Subcutaneous adipose tissue (tissue), 4 donors: ENCODE data around the gene MAMDC4. TPM values are rescaled to one million over a fixed set of nuclear protein-coding genes. Genes with fewer than 3 reads are reported as not detected.

Source experiments
- CTCF ChIP-seq: fragments of 450-650 bp; IDR thresholded peaks from one replicate; pipeline ENCODE4 v1.5.1; 2016; ENCODE audit warnings: low read depth, mild to moderate bottlenecking, control low read depth, antibody characterized with exemption, moderate library complexity
- total RNA-seq, 4 donors: library from RNA; depleted of rRNA; stranded (reverse); fragments of >200 nt; gene quantifications; one replicate each; pipeline ENCODE4 v1.1.0, GENCODE V29; 2016

The MAMDC4 gene
- total RNA-seq, 4 donors from 2014 or later, result 0.68 to 1.5 (median 1.1) TPM; not detected in 1

GRCh38 chr9:136850866-136851775 lies 1.0 kb upstream of the MAMDC4 start:
- no peak for TF ChIP-seq CTCF

GRCh38 chr9:136852664-136853595 lies 784 bp downstream of the MAMDC4 start:
- TF ChIP-seq CTCF, result no peak

GRCh38 chr9:136853596-136854112 lies 1.5 kb downstream of the MAMDC4 start:
- TF ChIP-seq CTCF, result no peak

GRCh38 chr9:136854113-136854841 lies 2.1 kb downstream of the MAMDC4 start:
- no peak for TF ChIP-seq CTCF

- no peak for TF ChIP-seq CTCF
Observed at GRCh38 chr9:136854842-136855460, 2.8 kb downstream of the MAMDC4 start.

GRCh38 chr9:136855461-136856078 lies 3.4 kb downstream of the MAMDC4 start:
- no peak for TF ChIP-seq CTCF
